Tongue (tissue), 2 donors: ENCODE data around the gene SEMA4A. TPM values are rescaled to one million over a fixed set of nuclear protein-coding genes. Genes with fewer than 3 reads are reported as not detected.
"Not testable (repeated sequence)": the region's sequence is repeated elsewhere in the genome, so short reads cannot be mapped to it uniquely, and the experiment has no call there.

Experiments used
- DNase-seq: peaks from one replicate; pipeline ENCODE4 v3.0.0-alpha.2; 2015
- total RNA-seq: library from RNA; depleted of rRNA; stranded (reverse); fragments of >200 nt; gene quantifications from one replicate; pipeline ENCODE4 v1.2.3, GENCODE V29; 2014

SEMA4A gene
- total RNA-seq, 1 donor from 2014 or later, result 5.5 TPM

DNA sequence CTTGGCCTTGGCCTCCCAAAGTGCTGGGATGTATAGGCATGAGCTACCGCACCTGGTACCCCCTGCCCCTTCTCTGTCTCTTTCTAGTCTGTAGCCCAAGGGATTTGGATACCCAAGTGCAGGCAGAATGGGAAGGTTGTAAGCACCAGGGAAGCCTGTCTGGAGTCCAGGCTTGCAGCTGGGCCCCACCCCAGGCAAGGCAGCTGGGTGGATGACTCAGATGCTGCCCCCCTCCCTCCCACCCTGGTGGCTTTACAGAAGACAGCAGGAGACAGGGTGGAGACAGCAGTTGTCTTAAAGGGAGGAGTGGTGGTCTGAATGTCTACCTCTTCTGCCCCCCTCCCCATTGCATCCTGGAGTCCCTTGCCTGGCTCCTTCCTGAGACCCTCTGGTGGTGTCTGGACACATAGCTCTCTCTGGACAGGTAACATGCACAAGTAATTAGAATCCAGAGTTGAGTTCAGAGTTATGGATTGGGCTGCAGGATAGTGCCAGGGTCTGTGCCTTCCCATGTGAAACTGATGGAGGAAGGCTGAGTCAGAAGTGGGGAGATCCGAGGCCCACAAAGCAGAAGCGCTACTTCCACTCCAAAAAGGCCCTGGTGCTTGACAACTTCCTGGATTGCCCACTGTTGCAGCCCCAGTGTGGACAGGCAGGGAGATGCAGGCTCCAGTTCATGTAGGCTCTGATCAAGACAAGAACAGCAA, 33.7 kb upstream of the SEMA4A start:
- DNase-seq, result peak; percentile 88

DNA sequence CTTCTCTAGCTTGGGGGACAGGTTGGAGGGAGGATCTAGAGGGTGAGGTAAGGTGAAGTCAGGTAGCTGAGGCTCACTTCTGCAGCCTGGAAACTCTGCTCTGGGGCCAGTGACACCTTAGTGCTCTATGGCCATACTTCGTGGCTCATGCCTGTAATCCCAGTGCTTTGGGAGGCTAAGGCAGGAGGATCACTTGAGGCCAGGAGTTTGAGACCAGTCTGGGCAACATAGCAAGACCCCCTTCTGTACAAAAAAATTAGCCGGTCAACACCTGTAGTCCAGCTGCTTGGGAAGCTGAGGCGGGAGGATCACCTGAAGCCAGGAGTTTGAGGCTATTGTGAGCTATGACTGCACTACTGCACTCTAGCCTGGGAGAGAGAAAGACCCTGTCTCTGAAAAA, 33.1 kb upstream of the SEMA4A start:
- no peak for DNase-seq

DNA sequence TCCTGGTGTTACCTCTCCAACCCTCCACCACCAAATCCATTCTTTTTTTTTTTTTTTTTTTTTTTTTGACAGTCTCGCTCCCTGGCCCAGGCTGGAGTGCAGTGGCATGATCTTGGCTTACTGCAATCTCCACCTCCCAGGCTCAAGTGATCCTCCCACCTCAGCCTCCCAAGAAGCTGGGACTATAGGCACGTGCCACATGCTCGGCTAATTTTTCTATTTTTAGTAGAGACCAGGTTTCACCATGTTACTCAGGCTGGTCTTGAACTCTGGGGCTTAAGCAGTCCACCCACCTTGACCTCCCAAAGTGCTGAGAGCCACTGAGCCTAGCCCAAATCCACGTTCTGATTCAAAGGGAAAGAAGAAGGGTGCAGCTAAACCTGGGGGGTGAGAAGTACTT, 32.4 kb upstream of the SEMA4A start:
- DNase-seq, result not testable (repeated sequence)

DNA sequence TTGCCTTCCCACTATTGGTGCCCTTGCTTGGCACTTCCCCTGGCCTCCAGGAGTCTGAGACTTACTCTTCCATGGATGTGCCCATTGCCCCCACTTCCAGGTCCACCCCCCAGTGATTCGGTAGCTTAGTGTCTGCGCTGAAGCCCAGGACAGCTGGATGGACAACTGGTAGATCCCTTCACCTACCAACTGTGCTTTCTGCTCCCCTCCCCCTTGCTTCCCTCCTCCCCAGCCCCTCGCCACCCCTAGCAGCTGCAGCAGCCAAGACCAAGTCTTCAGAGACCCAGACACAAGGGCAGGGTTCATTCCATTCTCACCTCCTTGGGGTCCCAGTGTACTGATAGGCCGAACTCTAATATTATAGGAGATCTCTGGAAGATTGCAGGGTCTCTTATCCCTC, 31.9 kb upstream of the SEMA4A start:
- peak; percentile 88 for DNase-seq

DNA sequence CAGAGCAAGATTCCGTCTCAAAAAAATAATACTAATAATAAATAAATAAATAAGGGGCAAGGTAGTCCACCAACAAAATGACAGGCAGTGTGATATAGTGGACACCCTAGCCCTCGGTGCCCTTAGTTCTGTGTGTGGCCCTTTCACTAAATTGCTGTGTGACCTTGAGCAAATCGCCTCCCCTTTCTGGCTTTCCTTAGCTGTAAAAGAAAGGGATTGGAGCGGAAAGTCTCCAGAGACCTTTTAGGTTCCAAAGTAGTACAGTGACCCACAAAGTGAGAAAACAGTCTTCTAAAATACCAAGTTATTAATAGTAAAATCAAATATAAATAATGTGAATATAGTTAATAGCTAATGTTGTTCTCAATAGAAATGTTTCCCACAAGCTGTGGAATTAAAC, 31.3 kb upstream of the SEMA4A start:
- DNase-seq, result no peak

DNA sequence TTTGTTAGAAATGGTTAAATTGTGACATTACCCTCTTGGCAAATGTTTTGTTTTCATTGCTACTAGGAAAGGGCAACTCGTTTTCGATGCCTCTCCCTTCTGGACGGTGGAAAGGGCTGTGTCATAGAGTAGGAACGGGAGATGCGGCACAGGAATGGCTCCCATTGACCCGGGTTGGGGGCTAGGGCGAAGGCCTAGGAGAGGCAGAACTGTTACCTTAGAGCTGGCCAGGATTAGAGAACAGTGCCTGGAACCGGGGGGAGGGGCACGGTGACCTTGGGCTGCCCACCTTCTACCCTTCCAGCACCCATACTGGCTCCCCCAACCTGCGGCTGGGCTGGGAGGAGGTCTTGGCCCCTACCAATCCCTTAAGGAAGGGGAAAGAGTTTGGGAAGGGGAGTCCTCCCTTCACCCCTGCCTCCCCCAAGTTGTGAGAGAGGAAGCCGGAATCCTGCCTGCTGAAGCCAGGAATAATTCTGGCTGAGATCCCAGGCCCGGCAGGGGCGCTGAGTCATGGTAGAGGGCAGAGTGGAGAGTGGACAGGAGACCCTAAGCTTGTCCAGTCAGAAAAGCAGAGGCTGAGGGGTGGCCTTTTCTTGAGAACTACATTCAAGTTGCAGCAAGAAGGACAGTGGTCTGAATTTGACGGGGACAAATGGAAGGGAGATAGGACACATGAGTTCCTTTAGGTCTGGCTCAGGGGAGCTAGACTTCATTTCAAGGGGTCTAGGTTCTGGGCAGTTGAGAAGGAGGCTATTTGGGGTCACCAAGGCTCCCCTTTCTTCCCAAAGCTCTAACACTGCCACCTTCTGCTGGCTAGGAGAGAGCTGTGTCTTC, 30.6 kb upstream of the SEMA4A start:
- peak; percentile 86 for DNase-seq

DNA sequence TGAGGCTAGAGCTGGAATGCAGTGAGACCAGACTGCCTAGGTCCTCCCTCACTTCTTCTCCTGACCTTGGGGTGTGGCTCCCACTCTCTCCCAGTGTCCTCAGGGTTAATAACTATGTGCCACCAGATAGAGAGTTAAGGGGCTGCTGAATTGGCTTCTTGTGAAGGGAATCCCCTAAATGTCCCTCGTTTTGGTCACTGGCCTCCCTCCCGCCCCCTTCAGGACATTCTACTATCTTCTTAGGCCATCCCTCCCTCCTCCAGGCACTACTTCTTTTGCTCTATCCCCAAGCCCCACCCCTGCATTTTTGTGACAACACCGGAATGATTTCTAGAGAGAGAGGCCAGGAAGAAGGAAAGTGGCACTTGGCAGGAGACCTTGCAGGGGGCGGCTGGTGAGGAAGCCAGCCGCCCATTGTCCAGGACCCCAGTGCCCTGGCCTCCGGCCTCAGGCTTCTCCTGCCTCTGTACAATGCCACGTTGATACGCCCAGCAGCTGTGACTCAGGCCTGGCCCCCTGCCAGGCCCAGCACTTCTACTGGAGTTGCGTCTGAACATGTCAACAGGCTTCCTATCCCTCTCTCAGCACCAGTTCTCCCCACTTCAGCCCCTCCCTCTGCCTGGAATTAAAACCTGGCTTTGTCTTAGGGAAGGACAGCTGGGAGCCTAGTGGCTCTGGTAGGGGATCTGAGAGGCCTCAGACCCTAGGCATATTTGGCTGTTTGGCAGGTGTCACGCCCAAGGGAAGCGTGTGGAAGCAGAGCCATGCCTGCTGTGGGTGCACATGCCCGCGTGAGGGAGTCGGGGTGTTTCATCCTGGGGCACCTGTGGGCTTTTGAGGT, 29.8 kb upstream of the SEMA4A start:
- DNase-seq, result peak; percentile 99

DNA sequence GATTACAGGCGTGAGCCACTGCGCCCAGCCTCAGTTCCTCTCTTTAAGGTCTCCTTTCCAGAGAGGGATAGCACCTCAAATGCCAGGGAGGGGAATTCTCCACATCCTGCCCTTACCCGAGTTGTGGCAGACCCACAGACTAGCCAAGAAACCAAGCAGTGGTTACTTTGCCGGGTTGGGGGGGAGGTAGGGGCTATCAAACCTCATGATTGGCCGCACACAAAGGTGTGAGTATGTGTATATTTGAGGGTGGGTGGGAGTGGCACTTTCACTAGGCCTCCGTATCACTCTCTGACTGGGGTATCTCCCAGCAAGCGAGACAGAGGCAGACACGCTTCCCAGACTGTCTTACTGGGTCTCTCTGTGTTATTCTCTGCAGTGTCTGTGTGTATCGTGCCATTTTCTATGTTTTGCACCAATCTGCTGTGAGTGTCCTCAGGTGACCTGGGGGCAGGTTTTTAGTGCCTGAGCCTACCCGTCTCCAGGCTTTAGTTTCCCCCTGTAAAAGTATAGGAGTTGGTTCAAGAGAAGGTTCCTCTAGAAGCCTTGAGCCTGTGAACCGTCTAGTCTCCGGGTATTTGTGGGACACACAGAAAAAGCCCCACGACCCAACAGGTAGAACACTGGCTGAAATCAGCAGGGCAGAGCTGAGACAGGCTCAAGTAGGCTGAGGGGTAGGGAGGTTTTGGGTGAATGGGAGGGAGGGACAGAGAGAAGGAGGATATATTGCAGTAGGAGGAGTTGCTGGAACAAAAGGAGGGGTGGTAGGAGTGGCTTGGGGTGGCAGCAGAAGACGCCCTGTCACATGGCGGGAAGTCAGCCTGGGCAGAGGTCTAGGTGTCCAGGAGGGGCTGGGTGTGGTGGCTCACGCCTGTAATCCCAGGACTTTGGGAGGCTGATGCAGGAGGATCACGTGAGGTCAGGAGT, 28.6 kb upstream of the SEMA4A start:
- DNase-seq, result peak; percentile 54

DNA sequence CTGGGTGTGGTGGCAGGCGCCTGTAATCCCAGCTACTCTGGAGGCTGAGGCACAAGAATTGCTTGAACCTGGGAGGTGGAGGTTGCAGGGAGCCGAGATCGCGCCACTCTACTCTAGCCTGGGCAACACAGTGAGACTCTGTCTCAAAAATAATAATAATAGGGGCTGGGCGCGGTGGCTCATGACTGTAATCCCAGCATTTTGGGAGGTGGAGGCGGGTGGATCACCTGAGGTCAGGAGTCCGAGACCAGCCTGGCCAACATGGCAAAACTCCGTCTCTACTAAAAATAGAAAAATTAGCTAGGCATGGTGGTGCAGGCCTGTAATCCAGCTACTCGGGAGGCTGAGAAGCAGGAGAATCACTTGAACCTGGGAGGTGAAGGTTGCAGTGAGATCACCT, 27.8 kb upstream of the SEMA4A start:
- not testable (repeated sequence) for DNase-seq

DNA sequence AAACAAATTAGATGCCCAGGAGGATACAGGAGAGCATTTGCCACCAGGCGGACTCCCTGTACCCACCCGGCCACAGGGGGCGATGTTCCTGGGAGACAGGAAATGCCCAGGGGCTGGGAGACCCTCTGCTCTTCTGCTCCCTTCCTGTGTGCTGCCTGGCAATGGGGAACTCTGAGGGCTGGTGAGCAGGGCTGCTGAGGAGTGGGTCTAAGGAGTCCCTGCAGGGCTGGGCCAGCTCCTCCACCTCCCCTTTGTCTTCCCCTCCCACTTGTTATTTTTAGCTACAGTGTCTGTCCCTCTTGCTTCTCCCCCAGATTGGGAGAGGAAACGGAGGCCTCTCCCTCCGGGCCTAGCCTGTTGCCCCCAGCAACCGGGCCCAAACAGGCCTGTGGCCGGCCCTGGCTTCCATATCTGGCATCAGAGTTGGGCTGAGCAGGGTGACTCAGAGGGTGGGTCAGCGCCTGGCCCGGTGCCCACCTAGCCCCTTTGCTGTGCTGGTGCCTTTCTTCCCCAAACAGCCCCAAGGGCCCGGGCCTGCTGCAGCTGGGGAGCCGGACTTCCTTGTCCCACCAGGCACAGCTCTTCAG, 27.2 kb upstream of the SEMA4A start:
- DNase-seq, result peak; percentile 93

DNA sequence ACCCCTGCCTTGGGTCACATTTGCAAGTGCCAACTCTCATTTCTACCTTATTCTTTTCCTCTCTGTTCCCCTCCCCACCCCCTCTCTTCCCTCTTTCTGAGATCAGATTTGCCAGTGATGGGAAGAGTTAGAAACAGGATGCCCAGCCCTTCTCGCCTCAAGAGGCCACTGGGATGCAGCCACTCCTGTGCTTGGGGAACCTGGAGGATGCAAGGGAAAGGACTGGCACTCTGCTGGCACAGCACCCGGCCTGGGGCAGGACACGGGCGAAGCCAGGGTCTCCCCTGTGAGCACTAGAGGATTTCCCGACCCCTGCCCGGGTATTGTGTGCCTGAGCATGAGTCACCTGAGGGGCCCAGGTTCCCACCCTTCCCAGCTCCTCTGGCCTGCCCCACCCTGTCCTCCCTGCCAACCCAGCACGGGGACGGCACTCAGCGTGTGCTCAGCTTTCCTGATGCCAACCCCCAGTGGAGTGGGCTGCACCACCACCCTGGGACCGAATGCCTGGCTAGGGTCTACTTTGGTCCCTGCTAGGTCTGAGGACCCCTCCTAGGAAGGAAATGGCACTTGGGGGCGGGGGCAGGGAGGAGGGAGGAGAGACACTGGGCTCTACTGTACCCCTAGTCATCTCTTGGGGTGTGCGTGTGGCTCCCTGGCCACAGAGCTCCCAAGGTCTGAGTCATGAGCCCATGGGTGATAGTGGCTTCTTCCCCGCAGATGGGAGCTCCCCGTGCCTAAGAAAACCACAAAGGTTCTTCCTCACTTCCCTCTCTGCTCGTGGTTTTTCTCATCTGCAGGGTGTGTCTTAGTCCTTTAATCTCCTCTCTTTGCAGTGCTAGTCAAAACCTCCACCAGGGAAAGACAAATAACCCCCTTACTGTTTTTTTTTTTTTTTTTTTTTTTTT, 26.5 kb upstream of the SEMA4A start:
- DNase-seq, result peak; percentile 66

DNA sequence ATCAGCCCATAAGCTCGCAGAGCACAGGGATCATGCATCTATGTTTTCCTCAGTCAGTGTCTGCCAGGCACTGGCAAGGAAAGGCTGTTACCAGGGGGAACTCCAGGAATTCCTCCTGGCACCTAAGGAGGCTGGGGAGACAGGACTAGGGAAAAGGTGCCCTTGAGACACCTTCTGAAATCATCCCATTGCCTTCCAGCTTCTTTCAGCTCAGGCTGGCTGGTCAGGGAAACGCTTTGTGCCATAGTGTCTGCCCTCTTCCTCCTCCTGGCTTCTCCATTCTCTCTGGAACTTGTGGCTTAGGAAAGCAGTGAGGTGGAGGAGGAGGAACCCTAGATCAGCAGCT, 25.1 kb upstream of the SEMA4A start:
- no peak for DNase-seq

DNA sequence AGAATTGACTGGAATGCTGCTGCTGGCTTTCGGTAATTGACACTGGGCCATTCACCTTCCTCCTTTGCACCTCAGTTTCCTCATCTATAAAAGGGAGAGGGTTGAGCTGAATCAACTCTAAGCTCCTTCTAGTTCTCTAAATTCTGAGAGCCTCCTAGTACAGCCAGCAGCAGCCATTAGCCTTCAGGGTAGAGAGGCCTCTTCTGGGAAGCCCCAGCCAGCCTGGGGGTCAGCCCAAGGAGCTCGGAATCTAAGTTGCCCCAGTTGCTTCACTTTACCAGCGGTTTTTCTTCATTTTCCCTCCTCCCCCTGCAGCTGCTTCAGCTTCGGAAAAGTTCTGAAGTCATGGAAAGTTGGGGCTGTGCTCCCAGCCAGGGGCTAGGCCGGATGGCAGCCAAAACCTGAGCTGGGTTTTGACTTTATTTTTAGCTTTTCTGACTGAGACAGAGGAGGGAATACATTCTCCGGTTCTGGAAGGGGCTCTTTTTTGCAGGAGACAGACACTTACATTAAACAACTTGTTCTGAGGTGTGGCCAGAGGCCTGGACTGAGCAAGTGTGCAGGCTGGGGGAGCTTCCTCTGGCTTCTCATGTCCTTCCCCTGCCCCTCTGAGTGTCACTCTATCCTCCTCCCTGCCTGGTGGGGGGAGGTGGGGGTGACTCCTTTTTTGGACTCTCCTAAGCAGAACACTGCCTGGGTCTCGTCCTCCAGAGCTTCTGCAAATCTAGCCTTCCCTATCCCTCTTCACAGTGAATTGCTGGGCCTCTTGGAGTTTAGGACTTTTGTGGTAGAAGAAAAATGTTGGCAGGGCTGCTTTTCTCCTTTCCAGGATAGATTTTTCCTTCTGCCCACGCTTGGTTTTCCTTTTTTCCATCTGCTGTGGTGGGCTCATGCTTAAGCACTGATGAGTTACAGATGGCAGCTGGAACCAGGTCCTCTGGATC, 24.5 kb upstream of the SEMA4A start:
- peak; percentile 97 for DNase-seq

DNA sequence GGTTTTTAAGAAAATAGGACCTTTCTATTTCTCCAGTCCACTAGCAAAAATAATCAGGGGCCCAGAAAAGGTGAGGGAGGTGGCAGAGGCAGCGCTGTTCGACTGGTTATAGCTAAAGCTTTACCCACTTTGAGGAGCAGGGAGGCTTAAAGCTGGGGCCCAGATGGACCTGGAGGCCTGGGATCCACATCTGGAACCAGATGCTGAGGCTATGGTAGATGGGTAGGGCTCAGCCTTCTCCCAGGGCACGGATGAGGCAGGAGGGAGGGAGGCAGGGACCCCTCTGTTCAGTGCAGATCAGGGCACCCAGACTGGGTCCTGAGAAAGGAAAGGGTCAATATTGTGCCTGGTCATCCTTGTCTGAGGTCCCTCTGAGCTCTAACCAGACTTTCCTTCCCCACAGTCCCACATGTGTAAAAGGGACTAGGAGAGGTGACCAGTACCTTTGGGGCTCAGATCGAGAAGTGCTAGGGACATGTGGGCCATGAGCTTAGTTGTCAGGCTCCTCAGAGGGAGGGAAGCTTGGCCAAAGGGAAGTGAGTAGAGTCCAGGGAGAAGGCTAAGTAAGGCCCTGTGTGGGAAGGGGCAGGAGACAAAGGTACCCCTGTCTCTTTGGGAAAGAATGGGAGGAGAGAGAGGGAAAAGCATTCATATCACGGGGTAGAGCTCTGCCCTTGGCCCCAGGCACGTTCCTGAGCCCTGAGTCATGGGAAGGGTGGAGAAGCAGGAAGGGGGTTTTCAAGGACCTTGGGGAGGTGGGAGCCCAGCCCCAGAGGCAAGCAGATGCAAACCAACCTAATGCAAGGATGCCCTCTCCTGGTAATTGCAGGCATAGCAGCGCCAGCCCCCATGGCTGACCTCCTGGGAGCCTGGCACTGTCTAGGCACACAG, 23.5 kb upstream of the SEMA4A start:
- peak; percentile 96 for DNase-seq

DNA sequence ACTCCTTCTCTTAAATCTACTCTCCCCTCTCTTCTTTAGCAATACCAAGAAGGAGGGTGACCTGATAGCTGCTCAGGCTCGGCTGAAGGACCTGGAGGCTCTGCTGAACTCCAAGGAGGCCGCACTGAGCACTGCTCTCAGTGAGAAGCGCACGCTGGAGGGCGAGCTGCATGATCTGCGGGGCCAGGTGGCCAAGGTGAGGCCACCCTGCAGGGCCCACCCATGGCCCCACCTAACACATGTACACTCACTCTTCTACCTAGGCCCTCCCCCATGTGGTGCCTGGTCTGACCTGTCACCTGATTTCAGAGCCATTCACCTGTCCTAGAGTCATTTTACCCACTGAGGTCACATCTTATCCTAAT, 22.8 kb upstream of the SEMA4A start:
- DNase-seq, result no peak

DNA sequence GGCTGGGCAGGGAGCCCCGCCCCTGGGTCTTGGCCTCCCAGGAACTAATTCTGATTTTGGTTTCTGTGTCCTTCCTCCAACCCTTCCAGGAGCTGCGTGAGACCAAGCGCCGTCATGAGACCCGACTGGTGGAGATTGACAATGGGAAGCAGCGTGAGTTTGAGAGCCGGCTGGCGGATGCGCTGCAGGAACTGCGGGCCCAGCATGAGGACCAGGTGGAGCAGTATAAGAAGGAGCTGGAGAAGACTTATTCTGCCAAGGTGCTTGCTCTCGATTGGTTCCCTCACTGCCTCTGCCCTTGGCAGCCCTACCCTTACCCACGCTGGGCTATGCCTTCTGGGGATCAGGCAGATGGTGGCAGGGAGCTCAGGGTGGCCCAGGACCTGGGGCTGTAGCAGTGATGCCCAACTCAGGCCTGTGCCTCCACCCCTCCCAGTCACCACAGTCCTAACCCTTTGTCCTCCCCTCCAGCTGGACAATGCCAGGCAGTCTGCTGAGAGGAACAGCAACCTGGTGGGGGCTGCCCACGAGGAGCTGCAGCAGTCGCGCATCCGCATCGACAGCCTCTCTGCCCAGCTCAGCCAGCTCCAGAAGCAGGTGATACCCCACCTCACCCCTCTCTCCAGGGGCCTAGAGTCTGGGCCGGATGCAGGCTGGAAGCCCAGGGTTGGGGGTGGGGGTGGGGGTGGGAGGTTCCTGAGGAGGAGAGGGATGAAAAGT, 18.5 kb upstream of the SEMA4A start:
- DNase-seq, result peak; percentile 5
